Measurements from ENCODE around the gene PPP4R4. TPM values are rescaled to one million over a fixed set of nuclear protein-coding genes. Genes with fewer than 3 reads are reported as not detected.

Gene PPP4R4
- total RNA-seq, 2 donors from 2014 or later, result 0.27 to 8.9 TPM

DNA sequence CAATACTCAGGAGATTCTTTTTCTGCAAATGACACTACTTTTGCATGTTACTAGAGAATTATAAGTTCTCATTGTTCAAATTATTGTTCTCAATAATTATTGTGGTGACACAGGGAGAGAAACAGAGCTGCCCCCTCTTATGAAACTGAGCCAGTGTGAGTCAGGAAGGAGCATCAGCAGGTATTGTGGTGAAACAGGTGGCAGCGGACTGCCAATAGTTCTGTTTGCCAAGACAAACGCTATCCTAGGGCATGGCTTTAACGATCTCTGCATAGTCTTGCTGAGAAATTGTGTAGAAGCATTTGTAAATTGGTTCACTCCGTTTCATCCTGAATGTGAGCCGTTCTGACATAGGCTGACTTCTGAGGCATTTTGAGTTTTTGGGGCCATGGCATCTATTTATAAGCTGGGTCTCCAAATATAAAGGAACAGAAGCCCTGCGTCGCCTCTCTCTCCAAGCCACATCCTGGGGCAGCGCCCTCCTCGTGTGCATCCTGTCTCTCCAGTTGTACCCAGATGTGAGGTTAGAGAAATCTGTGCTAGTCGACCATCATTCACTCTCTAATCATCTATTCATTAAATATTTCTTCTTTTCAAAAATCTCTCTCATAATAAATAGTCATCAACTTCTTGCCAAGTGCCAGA lies 15.8 kb upstream of the PPP4R4 start:
- Histone ChIP-seq H3K27ac (no peak overlapping the region), H3K9me3 (no peaks in the 10 kb centered on the region), H3K4me1 (ENCODE audit: control insufficient read depth in 1 of 2, low read depth in 2 of 2) (no peaks in the 10 kb centered on the region), H3K36me3 (no peaks in the 10 kb centered on the region), H3K27me3 (replicated peaks; ENCODE audit: insufficient read depth) (no peaks in the 10 kb centered on the region), H3K4me3 (no peak overlapping the region)
- TF ChIP-seq CTCF (IDR thresholded peaks at IDR 0.05), result no peak
- DNase-seq (ENCODE audit: low spot score) (no peak), ATAC-seq (ENCODE audit: insufficient number of reproducible peaks, low FRiP score, low read depth) (no peak)

DNA sequence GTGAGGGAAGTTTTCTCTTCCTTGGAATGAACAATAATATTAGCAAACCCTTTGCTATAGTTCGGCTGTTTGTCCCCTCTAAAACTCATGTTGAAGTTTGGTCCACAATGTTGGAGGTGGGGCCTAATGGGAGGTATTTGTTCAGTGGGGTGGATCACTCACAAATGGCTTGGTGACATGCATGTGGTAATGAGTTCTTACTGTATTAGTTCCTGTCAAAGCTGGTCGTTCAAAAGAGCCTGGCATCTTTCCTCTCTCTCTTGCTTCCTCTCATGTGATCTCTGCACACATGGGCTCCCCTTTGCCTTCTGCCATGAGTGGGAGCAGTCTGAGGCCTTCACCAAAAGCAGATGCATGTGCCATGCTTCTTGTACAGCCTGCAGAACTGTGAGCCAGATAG lies 13.1 kb upstream of the PPP4R4 start:
- Histone ChIP-seq H3K27ac (no peak overlapping the region), H3K4me3 (no peak overlapping the region), H3K9me3 (no peaks in the 10 kb centered on the region), H3K27me3 (replicated peaks; ENCODE audit: insufficient read depth) (no peaks in the 10 kb centered on the region), H3K4me1 (ENCODE audit: control insufficient read depth in 1 of 2, low read depth in 2 of 2) (no peaks in the 10 kb centered on the region), H3K36me3 (no peaks in the 10 kb centered on the region)
- DNase-seq (ENCODE audit: low spot score), result no peak
- no peak for ATAC-seq (ENCODE audit: insufficient number of reproducible peaks, low FRiP score, low read depth)
- no peak for TF ChIP-seq CTCF (IDR thresholded peaks at IDR 0.05)

DNA sequence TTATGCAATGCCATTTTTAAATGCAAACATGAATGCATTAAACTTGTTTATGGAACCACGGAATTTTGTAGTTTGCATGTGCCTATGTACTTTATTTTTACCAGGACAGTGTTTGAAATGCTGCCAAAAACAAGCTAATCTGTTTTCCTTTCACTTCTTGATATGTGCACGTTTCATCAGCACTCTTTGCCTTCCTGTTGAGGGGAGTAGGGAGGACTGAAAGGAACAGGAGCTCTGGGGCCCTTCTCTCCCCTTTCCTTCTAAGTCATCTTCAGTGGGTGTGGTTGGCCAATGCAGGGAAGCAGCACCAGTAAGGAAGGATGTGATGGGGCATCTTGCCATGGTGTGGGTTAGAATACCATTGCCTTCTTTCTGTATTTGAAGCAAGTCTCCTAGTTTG lies 12.1 kb upstream of the PPP4R4 start:
- no peaks in the 10 kb centered on the region for H3K9me3 ChIP-seq
- DNase-seq (ENCODE audit: low spot score) (no peak), ATAC-seq (ENCODE audit: insufficient number of reproducible peaks, low FRiP score, low read depth) (no peak)
- H3K27me3 ChIP-seq (replicated peaks; ENCODE audit: insufficient read depth), result no peaks in the 10 kb centered on the region
- H3K4me1 ChIP-seq (ENCODE audit: control insufficient read depth in 1 of 2, low read depth in 2 of 2), result no peaks in the 10 kb centered on the region
- no peak overlapping the region for H3K27ac ChIP-seq
- TF ChIP-seq CTCF (IDR thresholded peaks at IDR 0.05), result no peak
- no peaks in the 10 kb centered on the region for H3K36me3 ChIP-seq
- no peak overlapping the region for H3K4me3 ChIP-seq

- TF ChIP-seq CTCF (IDR thresholded peaks at IDR 0.05), result no peak
- Histone ChIP-seq H3K27me3 (replicated peaks; ENCODE audit: insufficient read depth) (no peaks in the 10 kb centered on the region), H3K36me3 (no peaks in the 10 kb centered on the region), H3K9me3 (no peaks in the 10 kb centered on the region), H3K27ac (no peak overlapping the region), H3K4me3 (no peak overlapping the region), H3K4me1 (ENCODE audit: control insufficient read depth in 1 of 2, low read depth in 2 of 2) (no peaks in the 10 kb centered on the region)
- DNase-seq (ENCODE audit: low spot score) (no peak), ATAC-seq (ENCODE audit: insufficient number of reproducible peaks, low FRiP score, low read depth) (no peak)
Measured at GRCh38 chr14:94162466-94162865, 11.7 kb upstream of the PPP4R4 start.

GRCh38 chr14:94163796-94164195 lies 10.3 kb upstream of the PPP4R4 start:
- no peak for DNase-seq (ENCODE audit: low spot score)
- Histone ChIP-seq H3K27me3 (replicated peaks; ENCODE audit: insufficient read depth) (no peaks in the 10 kb centered on the region), H3K36me3 (no peaks in the 10 kb centered on the region), H3K9me3 (no peaks in the 10 kb centered on the region), H3K4me3 (no peak overlapping the region), H3K27ac (no peak overlapping the region), H3K4me1 (ENCODE audit: control insufficient read depth in 1 of 2, low read depth in 2 of 2) (no peaks in the 10 kb centered on the region)
- TF ChIP-seq CTCF (IDR thresholded peaks at IDR 0.05), result no peak
- ATAC-seq (ENCODE audit: insufficient number of reproducible peaks, low FRiP score, low read depth), result no peak

Measured in thoracic aorta (tissue), 2 donors.